ENCODE results near the gene UFD1. TPM values are rescaled to one million over a fixed set of nuclear protein-coding genes. Genes with fewer than 3 reads are reported as not detected.

Gene UFD1
- total and polyA plus RNA-seq, 3 donors from 2014 or later = 46.1 to 86.6 (median 54.5) TPM

DNA sequence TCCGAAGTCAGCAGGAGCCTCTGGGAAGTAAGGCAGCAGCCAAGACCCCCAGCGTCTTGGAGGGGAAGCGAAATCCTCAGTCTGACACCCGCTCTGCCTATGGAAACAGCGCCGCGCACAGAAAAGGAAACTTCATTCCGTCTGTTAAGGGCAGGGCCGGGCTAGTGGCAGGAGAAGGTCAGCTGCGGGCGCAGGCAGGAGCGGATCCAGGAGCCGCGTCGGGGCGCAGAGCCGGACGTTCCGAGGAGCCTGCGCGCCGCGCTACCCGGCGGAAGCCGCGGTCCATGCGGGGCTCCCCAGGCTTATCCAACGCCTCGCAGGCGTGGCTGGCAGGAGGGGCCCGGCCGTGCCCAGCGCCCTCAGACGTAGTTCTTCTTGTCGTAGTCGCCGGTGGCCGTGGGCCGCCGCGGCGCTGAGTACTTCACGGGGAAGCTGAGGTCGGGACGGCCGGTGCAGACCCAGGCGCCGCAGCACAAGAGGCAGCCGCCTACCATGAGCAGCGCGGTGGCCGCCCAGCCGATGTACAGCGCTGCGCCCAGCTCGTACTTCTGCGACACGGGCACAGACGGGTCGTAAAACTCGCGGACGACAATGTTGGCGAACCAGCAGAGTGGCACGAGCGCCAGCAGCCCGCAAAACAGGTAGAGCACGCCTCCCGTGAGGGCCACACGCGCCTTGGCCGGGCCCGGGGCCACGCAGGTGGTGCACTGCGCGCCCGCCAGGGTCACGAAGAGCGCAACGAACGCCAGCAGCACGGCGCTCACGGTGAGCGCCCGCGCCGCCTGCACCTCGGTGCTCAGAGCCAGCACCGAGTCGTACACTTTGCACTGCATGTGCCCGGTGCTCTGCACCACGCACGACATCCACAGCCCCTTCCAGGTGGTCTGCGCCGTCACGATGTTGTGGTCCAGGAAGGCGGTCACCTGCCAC is 44.5 kb upstream of the UFD1 start:
- WGBS, 2 donors = 3 to 5% methylated on average over 33 to 96 of the region's 99 CpGs
- H3K27ac ChIP-seq = no peak overlapping the region

DNA sequence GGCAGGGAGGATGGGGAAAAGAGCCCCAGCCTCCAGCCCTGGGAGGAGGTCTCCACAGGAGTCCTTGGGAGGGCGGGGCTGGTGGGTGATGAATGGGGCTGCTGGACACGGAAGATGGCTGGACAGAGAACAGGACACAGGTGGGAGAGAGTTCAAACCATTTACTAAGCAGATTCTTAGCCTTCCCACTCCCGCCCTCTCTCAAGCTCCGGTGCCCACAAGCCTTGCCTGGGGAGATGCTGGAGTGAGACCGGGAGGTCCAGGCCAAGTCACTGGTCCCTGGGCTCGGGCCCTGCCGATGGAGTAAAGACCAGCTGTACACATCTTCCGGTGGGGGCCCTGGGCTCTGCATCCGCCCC is 43.9 kb upstream of the UFD1 start:
- TF ChIP-seq CTCF (IDR thresholded peaks at IDR 0.05) (no peak), POLR2A (IDR thresholded peaks at IDR 0.05) (no peak)
- Histone ChIP-seq H3K27ac (no peak overlapping the region), H3K36me3 (ENCODE audit: low read depth, missing control alignments) (no peaks in the 10 kb centered on the region), H3K27me3 (no peaks in the 10 kb centered on the region), H3K4me3 (peak overlapping the region; percentile 37 to 53), H3K9me3 (no peaks in the 10 kb centered on the region), H3K4me1 (peaks cover 7% of the 10 kb centered on the region)
- 37 to 63% methylated on average over 3 to 9 of the region's 9 CpGs for WGBS, 2 donors
- intact Hi-C loops (cut with DNase I; ENCODE audit: low total_unique reads) = no loop called here
- no peak for DNase-seq

More for the DNA sequence above, 44.5 kb upstream of the UFD1 start:
- intact Hi-C loops (cut with DNase I; ENCODE audit: low total_unique reads) = no loop called here
- Histone ChIP-seq H3K36me3 (ENCODE audit: low read depth, missing control alignments) (no peaks in the 10 kb centered on the region), H3K27me3 (no peaks in the 10 kb centered on the region), H3K4me3 (peak overlapping the region; percentile 37 to 53), H3K9me3 (no peaks in the 10 kb centered on the region), H3K4me1 (peaks cover 8% of the 10 kb centered on the region)
- no peak for TF ChIP-seq CTCF (IDR thresholded peaks at IDR 0.05)
- no peak for TF ChIP-seq POLR2A (IDR thresholded peaks at IDR 0.05)
- DNase-seq = no peak

- Histone ChIP-seq H3K4me3 (peak overlapping the region; percentile 37 to 53), H3K4me1 (peaks cover 2% of the 10 kb centered on the region), H3K27me3 (no peaks in the 10 kb centered on the region), H3K27ac (no peak overlapping the region), H3K9me3 (no peaks in the 10 kb centered on the region), H3K36me3 (ENCODE audit: low read depth, missing control alignments) (no peaks in the 10 kb centered on the region)
- DNase-seq = no peak
- WGBS, 2 donors = 63 to 74% methylated on average over 16 of the region's 16 CpGs
- intact Hi-C loops (cut with DNase I; ENCODE audit: low total_unique reads) = no loop called here
- TF ChIP-seq CTCF (IDR thresholded peaks at IDR 0.05) = no peak
- TF ChIP-seq POLR2A (IDR thresholded peaks at IDR 0.05) = no peak
These were observed 43.3 kb upstream of the UFD1 start for GRCh38 chr22:19522190-19522880.

GRCh38 chr22:19520566-19521305 is 41.7 kb upstream of the UFD1 start:
- no peak for DNase-seq
- 96 to 97% methylated on average over 10 of the region's 10 CpGs for WGBS, 2 donors
- H3K4me3 ChIP-seq = no peak overlapping the region

More at GRCh38 chr22:19520566-19521305, 41.7 kb upstream of the UFD1 start:
- TF ChIP-seq CTCF (IDR thresholded peaks at IDR 0.05) (no peak), POLR2A (IDR thresholded peaks at IDR 0.05) (no peak)
- Histone ChIP-seq H3K4me1 (no peaks in the 10 kb centered on the region), H3K27me3 (no peaks in the 10 kb centered on the region), H3K27ac (no peak overlapping the region), H3K36me3 (ENCODE audit: low read depth, missing control alignments) (no peaks in the 10 kb centered on the region), H3K9me3 (no peaks in the 10 kb centered on the region)
- intact Hi-C loops (cut with DNase I; ENCODE audit: low total_unique reads) = no loop called here
